Psoas muscle (tissue), 8 donors: ENCODE measurements around the gene CCDC197. TPM values are rescaled to one million over a fixed set of nuclear protein-coding genes. Genes with fewer than 3 reads are reported as not detected.

Experiments
- ATAC-seq, 4 donors: fragments of 200-7000 bp; cut with Tn5 transposase; one replicate each; pipeline ENCODE4 v1.9.1; 2020; ENCODE audit warnings: moderate library complexity in 3 of 4, mild to moderate bottlenecking in 2 of 4
- DNase-seq, 2 donors: peaks; one replicate each; pipeline ENCODE4 v3.0.0-alpha.2; 2020
- H3K27ac ChIP-seq: fragments of 200-600 bp; one replicate; pipeline ENCODE4 v1.8.0; 2022
- H3K27me3 ChIP-seq, 3 donors: fragments of 200-600 bp in 1 of 3; one replicate each; pipeline versions ENCODE4 v1.6.1 to v1.8.0; 2013 to 2022; ENCODE audit warnings: low read length in 2 of 3, mild to moderate bottlenecking in 2 of 3, moderate library complexity in 1 of 3; ENCODE audit not compliant: insufficient read depth in 3 of 3
- H3K36me3 ChIP-seq, 2 donors: fragments of 200-600 bp in 1 of 2; one replicate each; pipeline versions ENCODE4 v1.6.1 to v1.8.0; 2013 to 2022; ENCODE audit warnings: low read depth in 1 of 2, mild to moderate bottlenecking in 1 of 2, moderate library complexity in 1 of 2; ENCODE audit not compliant: insufficient read depth in 1 of 2
- H3K4me1 ChIP-seq: fragments of 200-600 bp; one replicate; pipeline ENCODE4 v1.8.0; 2022
- H3K4me3 ChIP-seq: fragments of 200-600 bp; one replicate; pipeline ENCODE4 v1.8.0; 2022; ENCODE audit warnings: mild to moderate bottlenecking
- H3K9me3 ChIP-seq: fragments of 200-600 bp; one replicate; pipeline ENCODE4 v1.8.0; 2022
- CTCF ChIP-seq: fragments of 200-600 bp; IDR thresholded peaks from one replicate; pipeline ENCODE4 v1.8.0; 2022; ENCODE audit warnings: antibody characterized with exemption
- WGBS, 3 donors: extraction: QIAGEN DNeasy Blood & Tissue Kit; methylation state at CpG; one replicate each; pipeline versions ENCODE4 v1.1.6 to v1.1.7; 2013; 5-methylcytosine and 5-hydroxymethylcytosine counted together
- intact Hi-C, 2 donors: fragments of 100-400 bp; cut with DNase I; formaldehyde crosslinking; loops; one replicate each; pipeline versions ENCODE4 v1.11.0 to v1.14.2; 2022
- polyA plus RNA-seq, 3 donors: library from polyadenylated mRNA; stranded (reverse); fragments of 200-250 nt; gene quantifications; one replicate each; pipeline ENCODE4 v1.2.3, GENCODE V29; 2013
- total RNA-seq, 4 donors: library from RNA; stranded (reverse); fragmentation: NEBNext Ultra II Directional in 2 of 4; extraction: Animal tissue kit (Norgen Biotek cat#: 25700) in 2 of 4; gene quantifications; one replicate each; pipeline versions ENCODE4 v1.2.1 to v1.2.4, GENCODE V29; 2021 to 2023
- donor health status: healthy with polysubstance abuse.
- donor health status: DM: no; HTN: no; CAD: no; lungs with moderate emphysema.
- donor health status: Bipolar disorder and iron deficiency.
- donor health status: healthy.
- donor health status: DM: yes; HTN: yes; CAD: no.
- donor health status: DM: no; HTN: no; CAD: no.
- donor health status: DM: no; HTN: no; CAD: no.
- donor health status: DM: yes; HTN: yes; CAD: no.

CCDC197 gene
- total and polyA plus RNA-seq, 7 donors: 0.04 to 3.9 (median 0.71) TPM

- no peaks in the 10 kb centered on the region for H3K9me3 ChIP-seq
- DNase-seq (peak in 1 of 2 donors; percentile 51), ATAC-seq (no peak)
- no peaks in the 10 kb centered on the region for H3K27me3 ChIP-seq
- intact Hi-C loops: no loop called here
- peak overlapping the region; percentile 83 for H3K4me3 ChIP-seq
- 28 to 41% (median 35%) methylated on average over 4 of the region's 4 CpGs for WGBS, 3 donors
- H3K4me1 ChIP-seq: peaks cover 49% of the 10 kb centered on the region
- H3K27ac ChIP-seq: peak overlapping the region; percentile 98
- TF ChIP-seq CTCF: no peak
- no peaks in the 10 kb centered on the region for H3K36me3 ChIP-seq
Measured at GRCh38 chr14:93978735-93979134, 18.4 kb upstream of the CCDC197 start.

DNA sequence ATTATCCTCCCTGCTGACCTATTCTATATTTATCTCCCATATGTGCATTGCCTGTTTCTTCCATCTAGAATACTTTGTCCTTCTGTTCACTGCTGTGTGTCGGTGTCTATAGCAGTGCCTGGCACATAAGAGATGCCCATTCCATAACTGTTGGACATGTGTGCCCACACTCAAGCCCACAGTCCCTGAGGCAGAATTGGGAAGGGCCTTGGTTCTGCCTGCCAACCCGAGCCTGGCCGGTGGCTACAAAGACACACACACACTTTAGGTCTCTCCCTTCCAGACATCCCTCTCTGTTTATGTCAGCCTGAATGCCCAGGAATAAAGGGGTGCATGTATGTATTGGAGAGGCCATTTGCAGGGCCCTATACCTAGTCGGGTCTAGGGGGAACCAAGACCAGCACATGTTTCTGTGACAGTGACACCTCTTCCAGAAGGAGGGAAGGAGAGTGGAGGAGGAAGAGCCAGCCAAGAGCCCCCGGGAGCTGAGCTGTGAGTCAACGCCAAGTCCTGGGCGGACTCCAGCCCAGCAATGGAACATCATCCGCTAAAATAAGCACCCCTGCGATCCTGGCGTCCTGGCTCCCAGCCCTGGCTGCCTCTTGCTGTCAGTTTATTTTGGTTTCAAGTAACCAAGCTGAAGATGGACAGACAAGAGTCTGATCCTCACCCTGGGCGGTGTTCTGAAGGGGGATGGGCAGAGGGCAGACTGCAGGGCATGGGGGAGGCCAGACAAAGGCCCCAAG lies 16.5 kb upstream of the CCDC197 start:
- WGBS, 3 donors: 19 to 22% (median 21%) methylated on average over 11 of the region's 11 CpGs

GRCh38 chr14:93981316-93982229 lies 15.5 kb upstream of the CCDC197 start:
- Histone ChIP-seq H3K4me3 (peak overlapping the region; percentile 47), H3K27me3 (no peaks in the 10 kb centered on the region), H3K9me3 (no peaks in the 10 kb centered on the region), H3K36me3 (no peaks in the 10 kb centered on the region), H3K27ac (peak overlapping the region; percentile 98), H3K4me1 (peaks cover 58% of the 10 kb centered on the region)
- intact Hi-C loops: no loop called here
- TF ChIP-seq CTCF: no peak
- WGBS, 3 donors: 43 to 66% (median 44%) methylated on average over 9 of the region's 9 CpGs
- DNase-seq (peak in 1 of 2 donors; percentile 62), ATAC-seq (peak; percentile 5 to 50 (median 46))

More for the DNA sequence above, 16.5 kb upstream of the CCDC197 start:
- DNase-seq (peak; percentile 88 to 96), ATAC-seq (peak; percentile 53 to 66 (median 59))
- Histone ChIP-seq H3K9me3 (no peaks in the 10 kb centered on the region), H3K4me3 (peak overlapping the region; percentile 47), H3K27me3 (no peaks in the 10 kb centered on the region), H3K4me1 (peaks cover 58% of the 10 kb centered on the region), H3K36me3 (no peaks in the 10 kb centered on the region), H3K27ac (peak overlapping the region; percentile 98)
- no peak for TF ChIP-seq CTCF
- intact Hi-C loops: no loop called here

DNA sequence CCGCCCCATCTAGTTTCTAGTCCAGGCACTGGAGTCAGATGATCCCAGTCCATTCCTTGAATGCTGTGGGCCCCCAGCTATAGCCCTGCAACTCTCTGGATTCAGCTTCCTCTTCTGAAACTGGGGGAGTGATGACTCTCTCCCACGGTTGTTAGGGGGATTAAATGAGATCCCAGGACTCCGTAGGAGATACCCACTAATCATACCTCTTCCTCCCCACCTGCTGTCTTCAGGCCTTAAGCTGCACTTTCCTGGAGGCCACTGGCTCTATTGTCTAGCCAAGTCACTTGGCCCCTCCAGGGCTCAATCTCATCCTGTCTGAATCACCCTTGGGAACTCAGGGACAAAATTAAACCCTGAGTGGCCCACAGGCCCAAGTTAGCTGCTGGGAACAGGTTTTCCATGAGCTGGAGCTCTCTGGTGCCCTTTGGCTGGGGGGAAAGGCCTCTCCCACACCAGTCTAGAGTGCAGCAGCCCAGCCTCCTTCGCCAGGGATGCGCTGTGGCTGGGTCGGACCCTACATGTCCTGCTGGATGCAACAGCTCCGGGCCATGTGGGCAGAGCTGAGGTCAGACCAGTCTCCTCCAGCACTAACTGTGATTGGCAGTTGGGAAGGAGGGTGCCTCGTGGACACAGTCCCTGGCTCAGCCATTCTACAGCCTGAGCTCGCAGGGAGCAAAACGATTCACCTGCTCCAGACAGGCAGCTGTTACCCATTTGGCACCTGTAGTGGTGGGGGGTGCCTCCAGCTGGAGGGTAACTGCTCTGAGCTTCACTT lies 14.7 kb upstream of the CCDC197 start:
- ATAC-seq: peak; percentile 10 to 23 (median 19)
- intact Hi-C loops: no loop called here
- no peak for TF ChIP-seq CTCF
- H3K27ac ChIP-seq: peak overlapping the region; percentile 98
- H3K4me3 ChIP-seq: peak overlapping the region; percentile 47
- DNase-seq: peak in 1 of 2 donors; percentile 69
- H3K27me3 ChIP-seq: no peaks in the 10 kb centered on the region
- H3K4me1 ChIP-seq: peaks cover 58% of the 10 kb centered on the region
- WGBS, 3 donors: 22 to 38% (median 32%) methylated on average over 10 of the region's 10 CpGs
- H3K9me3 ChIP-seq: no peaks in the 10 kb centered on the region
- no peaks in the 10 kb centered on the region for H3K36me3 ChIP-seq
